Smooth muscle cell (in vitro differentiated cells): ENCODE results near the gene TWF2. TPM values are rescaled to one million over a fixed set of nuclear protein-coding genes. Genes with fewer than 3 reads are reported as not detected.

Experiments used
- DNase-seq: peaks from one replicate; lab custom pipeline; 2025; ENCODE audit not compliant: unreplicated experiment; lab: John Stamatoyannopoulos, UW
- H2AFZ ChIP-seq: fragments of 200-600 bp; sonication (generic); 2 replicates; pipeline ENCODE4 v1.6.0; 2016; ENCODE audit warnings: antibody characterized with exemption, low read depth, mild to moderate bottlenecking
- H3F3A ChIP-seq: fragments of 200-600 bp; sonication (generic); 2 replicates; pipeline ENCODE4 v1.6.0; 2017; ENCODE audit warnings: antibody characterized with exemption, low read depth
- H3K27ac ChIP-seq: fragments of 200-600 bp; sonication (generic); 2 replicates; pipeline ENCODE4 v1.5.1; 2016; ENCODE audit warnings: low read depth, mild to moderate bottlenecking
- H3K27me3 ChIP-seq: fragments of 200-600 bp; sonication (generic); 2 replicates; pipeline ENCODE4 v1.6.1; 2016; ENCODE audit warnings: low read depth, mild to moderate bottlenecking
- H3K36me3 ChIP-seq: fragments of 200-600 bp; sonication (generic); 2 replicates; pipeline ENCODE4 v1.5.1; 2016; ENCODE audit warnings: low read depth
- H3K4me1 ChIP-seq: fragments of 200-600 bp; sonication (generic); 2 replicates; pipeline ENCODE4 v1.5.1; 2016; ENCODE audit warnings: low read depth
- H3K4me2 ChIP-seq: fragments of 200-600 bp; sonication (generic); 2 replicates; pipeline ENCODE4 v1.6.0; 2016; ENCODE audit warnings: mild to moderate bottlenecking
- H3K4me3 ChIP-seq: fragments of 200-600 bp; sonication (generic); 2 replicates; pipeline ENCODE4 v1.5.1; 2016; ENCODE audit warnings: mild to moderate bottlenecking
- H3K79me2 ChIP-seq: fragments of 200-600 bp; sonication (generic); 2 replicates; pipeline ENCODE4 v1.6.0; 2016; ENCODE audit warnings: low read depth, mild to moderate bottlenecking
- H3K9ac ChIP-seq: fragments of 200-600 bp; sonication (generic); 2 replicates; pipeline ENCODE4 v1.6.0; 2016; ENCODE audit warnings: low read depth
- H3K9me3 ChIP-seq: fragments of 200-600 bp; sonication (generic); replicated peaks from 2 replicates; pipeline ENCODE4 v1.5.1; 2016; ENCODE audit warnings: low read depth
- H4K20me1 ChIP-seq: fragments of 200-600 bp; sonication (generic); 2 replicates; pipeline ENCODE4 v1.6.0; 2016; ENCODE audit warnings: low read depth
- WGBS: methylation state at CpG from one replicate; pipeline ENCODE4 v1.1.7; 2016; ENCODE audit warnings: low lambda C conversion rate; 5-methylcytosine and 5-hydroxymethylcytosine counted together
- polyA plus RNA-seq: library from polyadenylated mRNA; unstranded; fragments of >200 nt; fragmentation: Nextera tagmentation; extraction: Ambion mirVana; gene quantifications from 2 replicates; pipeline ENCODE4 v1.2.1, GENCODE V29; 2016
- total RNA-seq: library from RNA; depleted of rRNA; stranded (reverse); fragments of >200 nt; gene quantifications from 2 replicates; pipeline ENCODE4 v1.2.3, GENCODE V29; 2014
- TF ChIP-seq, protein P1 (sequence below): fragments of 200-600 bp; sonication (generic); IDR thresholded peaks from 2 replicates; pipeline ENCODE4 v1.5.1; 2017; ENCODE audit warnings: borderline replicate concordance, mild to moderate bottlenecking, antibody characterized with exemption; ENCODE audit not compliant: insufficient read depth, poor library complexity, severe bottlenecking

The TWF2 gene
- total and polyA plus RNA-seq, 2 experiments from 2014 or later = 80.9 to 96.8 TPM

DNA sequence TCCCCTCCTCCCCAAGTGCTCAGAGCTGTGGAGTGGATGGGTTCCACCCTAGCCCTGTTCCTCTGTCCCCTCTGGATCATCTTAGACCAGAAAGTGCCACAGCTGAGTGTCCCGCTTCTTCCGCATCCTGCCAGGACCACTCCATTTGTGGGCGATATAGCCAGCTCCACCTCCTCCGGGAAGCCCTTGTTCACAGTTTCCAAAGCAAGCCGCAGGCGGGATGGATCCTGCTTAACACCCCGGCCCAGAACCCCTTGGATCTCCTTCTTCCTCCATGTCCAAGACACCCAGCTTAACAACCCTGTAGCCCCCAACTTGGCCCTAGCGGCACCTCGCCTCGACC lies 41.5 kb downstream of the TWF2 start:
- H3K4me3 ChIP-seq = peak overlapping the region; percentile 97
- peak overlapping the region; percentile 29 for H3K27ac ChIP-seq
- H3K4me1 ChIP-seq = peaks cover 24% of the 10 kb centered on the region
- 57% methylated on average over 10 of the region's 10 CpGs for WGBS
- peaks cover 29% of the 10 kb centered on the region for H4K20me1 ChIP-seq
- H3K36me3 ChIP-seq = no peaks in the 10 kb centered on the region
- peak overlapping the region; percentile 93 for H3K9ac ChIP-seq
- H3K27me3 ChIP-seq = no peaks in the 10 kb centered on the region
- DNase-seq = no peak
- peak overlapping the region; percentile 45 for H2AFZ ChIP-seq
- peak overlapping the region; percentile 99 for H3K4me2 ChIP-seq
- TF ChIP-seq, protein P1, sequence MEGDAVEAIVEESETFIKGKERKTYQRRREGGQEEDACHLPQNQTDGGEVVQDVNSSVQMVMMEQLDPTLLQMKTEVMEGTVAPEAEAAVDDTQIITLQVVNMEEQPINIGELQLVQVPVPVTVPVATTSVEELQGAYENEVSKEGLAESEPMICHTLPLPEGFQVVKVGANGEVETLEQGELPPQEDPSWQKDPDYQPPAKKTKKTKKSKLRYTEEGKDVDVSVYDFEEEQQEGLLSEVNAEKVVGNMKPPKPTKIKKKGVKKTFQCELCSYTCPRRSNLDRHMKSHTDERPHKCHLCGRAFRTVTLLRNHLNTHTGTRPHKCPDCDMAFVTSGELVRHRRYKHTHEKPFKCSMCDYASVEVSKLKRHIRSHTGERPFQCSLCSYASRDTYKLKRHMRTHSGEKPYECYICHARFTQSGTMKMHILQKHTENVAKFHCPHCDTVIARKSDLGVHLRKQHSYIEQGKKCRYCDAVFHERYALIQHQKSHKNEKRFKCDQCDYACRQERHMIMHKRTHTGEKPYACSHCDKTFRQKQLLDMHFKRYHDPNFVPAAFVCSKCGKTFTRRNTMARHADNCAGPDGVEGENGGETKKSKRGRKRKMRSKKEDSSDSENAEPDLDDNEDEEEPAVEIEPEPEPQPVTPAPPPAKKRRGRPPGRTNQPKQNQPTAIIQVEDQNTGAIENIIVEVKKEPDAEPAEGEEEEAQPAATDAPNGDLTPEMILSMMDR = no peak
- H3K79me2 ChIP-seq = peaks cover 33% of the 10 kb centered on the region
- H3F3A ChIP-seq = no peaks in the 10 kb centered on the region
- H3K9me3 ChIP-seq = no peaks in the 10 kb centered on the region

DNA sequence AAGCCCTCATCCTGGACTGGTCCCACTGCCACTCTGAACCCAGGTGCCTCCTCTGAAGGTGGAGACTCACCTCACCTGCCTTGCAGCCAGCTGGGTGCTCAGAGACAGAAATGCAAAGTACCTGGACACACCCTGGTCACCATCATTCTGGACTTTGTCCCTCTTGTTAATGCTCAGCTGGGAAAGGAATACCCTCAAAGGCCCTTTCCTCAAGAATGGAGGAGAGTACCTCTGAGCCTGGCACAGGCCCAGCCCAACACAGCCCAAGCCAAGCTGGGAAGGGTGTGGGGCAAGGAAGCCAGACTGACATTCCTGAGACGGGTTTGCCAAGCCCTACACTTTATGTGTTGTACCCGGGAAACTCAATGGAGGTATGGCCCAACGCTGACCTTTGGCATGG lies 42.0 kb downstream of the TWF2 start:
- TF ChIP-seq, protein P1 = no peak
- Histone ChIP-seq H2AFZ (no peak overlapping the region), H3K9me3 (no peaks in the 10 kb centered on the region), H3K4me1 (peaks cover 24% of the 10 kb centered on the region), H3K4me2 (no peak overlapping the region), H3K4me3 (no peak overlapping the region), H3K27ac (no peak overlapping the region), H3K27me3 (no peaks in the 10 kb centered on the region), H3K36me3 (no peaks in the 10 kb centered on the region), H3F3A (no peaks in the 10 kb centered on the region), H3K79me2 (peaks cover 33% of the 10 kb centered on the region), H4K20me1 (peaks cover 24% of the 10 kb centered on the region), H3K9ac (no peak overlapping the region)
- WGBS = 92% methylated on average over 3 of the region's 3 CpGs
- no peak for DNase-seq

DNA sequence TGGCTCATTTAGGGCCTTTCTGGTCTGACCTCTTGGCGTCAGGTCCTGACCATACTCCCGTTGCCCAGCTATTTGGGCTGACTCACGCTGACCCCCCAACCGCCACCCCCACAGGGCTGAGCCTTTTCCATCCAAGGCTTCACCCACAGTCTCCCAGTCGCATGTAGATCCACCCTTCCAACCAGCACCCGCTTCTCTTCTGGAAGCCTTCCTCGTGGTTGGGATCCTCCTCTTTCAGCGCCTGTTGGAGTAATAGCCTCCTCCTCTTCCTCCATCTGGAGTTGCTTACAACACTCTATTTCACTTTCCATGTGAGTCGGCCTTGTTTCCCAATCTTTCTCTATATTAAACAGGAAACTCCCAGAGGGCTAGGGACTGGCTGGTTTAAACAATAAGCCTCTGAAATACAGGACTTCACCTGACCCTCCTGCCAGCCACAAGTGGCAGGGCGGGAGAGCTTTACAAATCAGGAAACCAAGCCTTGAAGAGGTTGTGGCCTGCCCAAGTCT lies 43.1 kb downstream of the TWF2 start:
- Histone ChIP-seq H3K27me3 (no peaks in the 10 kb centered on the region), H3K27ac (peak overlapping the region; percentile 9), H3K9ac (no peak overlapping the region), H3K4me3 (no peak overlapping the region), H3K4me2 (no peak overlapping the region), H3K4me1 (peaks cover 20% of the 10 kb centered on the region), H3K9me3 (no peaks in the 10 kb centered on the region), H3F3A (no peaks in the 10 kb centered on the region), H3K36me3 (no peaks in the 10 kb centered on the region), H3K79me2 (peaks cover 27% of the 10 kb centered on the region), H2AFZ (no peak overlapping the region), H4K20me1 (peaks cover 14% of the 10 kb centered on the region)
- 79% methylated on average over 10 of the region's 10 CpGs for WGBS
- DNase-seq = no peak
- TF ChIP-seq, protein P1 = no peak

DNA sequence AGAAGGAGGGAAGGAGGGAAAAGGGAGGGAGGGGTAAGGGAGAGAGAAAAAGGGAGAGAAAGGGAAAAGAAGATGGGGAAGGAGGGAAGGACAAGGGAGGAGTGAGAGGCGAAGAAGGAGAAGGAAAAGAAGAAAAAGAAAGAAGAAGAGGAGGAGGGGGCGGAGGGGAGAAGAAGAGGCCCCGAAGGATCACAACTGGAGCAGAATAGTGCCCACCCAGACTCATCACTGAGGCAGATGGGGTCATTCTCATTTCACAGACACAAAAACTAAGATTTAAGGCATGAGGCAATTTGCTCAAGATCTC lies 43.7 kb downstream of the TWF2 start:
- 88% methylated on average over 3 of the region's 3 CpGs for WGBS
- Histone ChIP-seq H3F3A (no peaks in the 10 kb centered on the region), H3K4me1 (peaks cover 14% of the 10 kb centered on the region), H3K36me3 (no peaks in the 10 kb centered on the region), H2AFZ (no peak overlapping the region), H3K4me3 (no peak overlapping the region), H3K79me2 (peaks cover 22% of the 10 kb centered on the region), H3K4me2 (no peak overlapping the region), H3K27me3 (no peaks in the 10 kb centered on the region), H3K27ac (no peak overlapping the region), H3K9me3 (no peaks in the 10 kb centered on the region), H4K20me1 (peaks cover 10% of the 10 kb centered on the region), H3K9ac (no peak overlapping the region)
- TF ChIP-seq, protein P1 = no peak
- DNase-seq = no peak
